ENCODE results near the gene SLC24A3.

Gene SLC24A3

GRCh38 chr20:19557291-19557690 is 344.8 kb downstream of the SLC24A3 start:
- DNase-seq: no peak

- DNase-seq: no peak
Measured at GRCh38 chr20:19560881-19561480, 348.5 kb downstream of the SLC24A3 start.

- DNase-seq: no peak
Measured at GRCh38 chr20:19562426-19562825, 350.0 kb downstream of the SLC24A3 start.

- DNase-seq: no peak
Measured at GRCh38 chr20:19564261-19564660, 351.8 kb downstream of the SLC24A3 start.

GRCh38 chr20:19565736-19566135 is 353.3 kb downstream of the SLC24A3 start:
- DNase-seq: no peak

GRCh38 chr20:19566226-19566945 is 353.9 kb downstream of the SLC24A3 start:
- DNase-seq: no peak

- DNase-seq: no peak
Measured at GRCh38 chr20:19568128-19568527, 355.7 kb downstream of the SLC24A3 start.

GRCh38 chr20:19571996-19572395 is 359.6 kb downstream of the SLC24A3 start:
- DNase-seq: no peak

GRCh38 chr20:19577692-19578091 is 365.2 kb downstream of the SLC24A3 start:
- DNase-seq: no peak

GRCh38 chr20:19582782-19583181 is 370.3 kb downstream of the SLC24A3 start:
- no peak for DNase-seq

GRCh38 chr20:19583532-19584175 is 371.2 kb downstream of the SLC24A3 start:
- DNase-seq: no peak

GRCh38 chr20:19588241-19588640 is 375.8 kb downstream of the SLC24A3 start:
- no peak for DNase-seq

GRCh38 chr20:19588732-19589131 is 376.3 kb downstream of the SLC24A3 start:
- no peak for DNase-seq

GRCh38 chr20:19589787-19590362 is 377.4 kb downstream of the SLC24A3 start:
- no peak for DNase-seq

GRCh38 chr20:19590382-19590781 is 377.9 kb downstream of the SLC24A3 start:
- no peak for DNase-seq

- DNase-seq: no peak
Measured at GRCh38 chr20:19593762-19594161, 381.3 kb downstream of the SLC24A3 start.

GRCh38 chr20:19594896-19595295 is 382.5 kb downstream of the SLC24A3 start:
- DNase-seq: no peak

GRCh38 chr20:19598117-19598850 is 385.8 kb downstream of the SLC24A3 start:
- DNase-seq: no peak

GRCh38 chr20:19599200-19599599 is 386.8 kb downstream of the SLC24A3 start:
- DNase-seq: no peak

GRCh38 chr20:19600042-19600441 is 387.6 kb downstream of the SLC24A3 start:
- DNase-seq: no peak

- no peak for DNase-seq
Measured at GRCh38 chr20:19601126-19601810, 388.8 kb downstream of the SLC24A3 start.

- no peak for DNase-seq
Measured at GRCh38 chr20:19602675-19603375, 390.4 kb downstream of the SLC24A3 start.

Data from cortex of kidney (tissue), 1 donor.